ENCODE data around the gene LDLRAD4. TPM values are rescaled to one million over a fixed set of nuclear protein-coding genes. Genes with fewer than 3 reads are reported as not detected.

LDLRAD4 gene
- total and polyA plus RNA-seq, 5 donors from 2014 or later = 42.4 to 207 (median 49.8) TPM

DNA sequence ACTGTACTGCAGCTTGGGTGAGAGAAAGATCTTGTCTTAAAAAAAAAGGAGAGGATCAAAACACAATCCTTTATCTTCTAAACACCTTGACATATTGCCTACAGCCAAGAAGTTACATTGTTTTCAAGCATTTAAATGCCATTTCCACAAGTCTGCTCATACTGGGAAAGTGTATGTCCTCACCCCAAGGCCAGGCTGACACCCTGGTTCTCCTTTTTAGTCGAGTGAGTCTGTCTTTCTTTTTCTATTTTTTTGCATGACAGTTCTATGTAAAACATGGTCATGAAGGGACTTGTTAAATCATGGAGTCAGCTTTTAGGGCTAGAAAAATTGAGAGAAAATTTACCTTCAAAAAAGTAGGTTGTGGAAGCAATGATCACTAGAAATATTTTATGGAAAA lies 274.5 kb downstream of the LDLRAD4 start:
- H3K4me3 ChIP-seq (ENCODE audit: low read depth, low read length) = no peak overlapping the region
- H3K4me1 ChIP-seq (ENCODE audit: control insufficient read depth, insufficient read depth, low read length, poor library complexity, severe bottlenecking) = peaks cover 15% of the 10 kb centered on the region
- ATAC-seq (ENCODE audit: low read depth in 2 of 2) (no peak), DNase-seq (no peak)
- Mint-ChIP-seq H3K36me3 (peaks cover 21% of the 10 kb centered on the region), H3K9me3 (no peaks in the 10 kb centered on the region), H3K27ac (peak overlapping the region; percentile 56 to 67 (median 64)), H3K4me1 (peaks cover 10 to 29% (median 22%) of the 10 kb centered on the region in 4 donors), H3K4me3 (no peak overlapping the region), H3K27me3 (no peaks in the 10 kb centered on the region)
- H3K27ac ChIP-seq (ENCODE audit: insufficient read depth, low read length, poor library complexity, severe bottlenecking) = no peak overlapping the region
- peaks cover 57% of the 10 kb centered on the region for H3K36me3 ChIP-seq (ENCODE audit: control insufficient read depth, insufficient read depth, low read length)
- no peaks in the 10 kb centered on the region for H3K27me3 ChIP-seq (ENCODE audit: control insufficient read depth, insufficient read depth, low read length)
- H3K9me3 ChIP-seq (ENCODE audit: control insufficient read depth in 2 of 2, low read length in 2 of 2) = no peaks in the 10 kb centered on the region

GRCh38 chr18:13493725-13494124 lies 275.2 kb downstream of the LDLRAD4 start:
- Histone ChIP-seq H3K36me3 (ENCODE audit: control insufficient read depth, insufficient read depth, low read length) (peaks cover 59% of the 10 kb centered on the region), H3K27me3 (ENCODE audit: control insufficient read depth, insufficient read depth, low read length) (no peaks in the 10 kb centered on the region), H3K4me1 (ENCODE audit: control insufficient read depth, insufficient read depth, low read length, poor library complexity, severe bottlenecking) (peaks cover 15% of the 10 kb centered on the region), H3K4me3 (ENCODE audit: low read depth, low read length) (no peak overlapping the region), H3K27ac (ENCODE audit: insufficient read depth, low read length, poor library complexity, severe bottlenecking) (no peak overlapping the region), H3K9me3 (ENCODE audit: control insufficient read depth in 2 of 2, low read length in 2 of 2) (no peaks in the 10 kb centered on the region)
- Mint-ChIP-seq H3K4me1 (peaks cover 10 to 29% (median 21%) of the 10 kb centered on the region in 4 donors), H3K27me3 (no peaks in the 10 kb centered on the region), H3K36me3 (peaks cover 24% of the 10 kb centered on the region), H3K9me3 (no peaks in the 10 kb centered on the region), H3K4me3 (no peak overlapping the region), H3K27ac (peak overlapping the region in 2 of 3 donors; percentile 29 to 64)
- ATAC-seq (ENCODE audit: low read depth in 2 of 2) (no peak), DNase-seq (no peak)

- peaks cover 0 to 5% (median 0%) of the 10 kb centered on the region in 7 donors for H3K9me3 Mint-ChIP-seq
- peaks cover 34% of the 10 kb centered on the region for H3K36me3 Mint-ChIP-seq
- H3K27me3 ChIP-seq (ENCODE audit: control insufficient read depth, insufficient read depth, low read length) = no peaks in the 10 kb centered on the region
- H3K4me3 ChIP-seq (ENCODE audit: low read depth, low read length) = no peak overlapping the region
- peak overlapping the region in 2 of 3 donors; percentile 5 to 68 for H3K27ac Mint-ChIP-seq
- H3K36me3 ChIP-seq (ENCODE audit: control insufficient read depth, insufficient read depth, low read length) = peaks cover 67% of the 10 kb centered on the region
- H3K4me3 Mint-ChIP-seq = no peak overlapping the region
- peak overlapping the region; percentile 7 for H3K27ac ChIP-seq (ENCODE audit: insufficient read depth, low read length, poor library complexity, severe bottlenecking)
- H3K4me1 ChIP-seq (ENCODE audit: control insufficient read depth, insufficient read depth, low read length, poor library complexity, severe bottlenecking) = peaks cover 15% of the 10 kb centered on the region
- ATAC-seq (ENCODE audit: low read depth in 2 of 2) (no peak), DNase-seq (no peak)
- H3K9me3 ChIP-seq (ENCODE audit: control insufficient read depth in 2 of 2, low read length in 2 of 2) = no peaks in the 10 kb centered on the region
- H3K4me1 Mint-ChIP-seq = peaks cover 14 to 29% (median 23%) of the 10 kb centered on the region in 4 donors
- no peaks in the 10 kb centered on the region for H3K27me3 Mint-ChIP-seq
These were observed 276.4 kb downstream of the LDLRAD4 start for GRCh38 chr18:13494871-13495445.

DNA sequence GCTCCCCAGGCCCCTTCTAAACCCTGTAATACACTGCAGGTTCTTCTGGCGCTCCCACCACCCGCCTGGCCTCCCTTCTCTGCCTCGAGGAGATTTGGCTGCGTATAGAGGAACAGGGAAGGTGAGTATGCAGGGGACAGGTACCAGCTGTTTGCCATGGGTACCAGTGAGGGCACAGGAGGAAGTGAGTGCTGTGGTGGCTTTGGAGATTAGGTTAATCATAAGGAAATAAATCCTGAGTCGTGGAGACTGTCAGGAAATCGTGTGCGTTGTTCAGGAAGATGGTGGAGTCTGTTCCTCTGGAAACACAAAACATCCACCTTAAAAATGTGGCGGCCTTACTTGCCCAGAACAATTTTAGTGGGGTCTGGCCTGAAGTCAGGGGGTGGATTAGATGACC lies 277.4 kb downstream of the LDLRAD4 start:
- no peaks in the 10 kb centered on the region for H3K27me3 Mint-ChIP-seq
- peak overlapping the region in 2 of 3 donors; percentile 78 to 85 for H3K27ac Mint-ChIP-seq
- Histone ChIP-seq H3K36me3 (ENCODE audit: control insufficient read depth, insufficient read depth, low read length) (peaks cover 73% of the 10 kb centered on the region), H3K9me3 (ENCODE audit: control insufficient read depth in 2 of 2, low read length in 2 of 2) (no peaks in the 10 kb centered on the region), H3K4me1 (ENCODE audit: control insufficient read depth, insufficient read depth, low read length, poor library complexity, severe bottlenecking) (peaks cover 19% of the 10 kb centered on the region), H3K4me3 (ENCODE audit: low read depth, low read length) (no peak overlapping the region), H3K27ac (ENCODE audit: insufficient read depth, low read length, poor library complexity, severe bottlenecking) (peak overlapping the region; percentile 18), H3K27me3 (ENCODE audit: control insufficient read depth, insufficient read depth, low read length) (no peaks in the 10 kb centered on the region)
- no peak for DNase-seq
- H3K36me3 Mint-ChIP-seq = peaks cover 34% of the 10 kb centered on the region
- H3K9me3 Mint-ChIP-seq = peaks cover 0 to 5% (median 0%) of the 10 kb centered on the region in 7 donors
- peaks cover 14 to 32% (median 26%) of the 10 kb centered on the region in 4 donors for H3K4me1 Mint-ChIP-seq
- H3K4me3 Mint-ChIP-seq = no peak overlapping the region
- no peak for ATAC-seq (ENCODE audit: low read depth in 2 of 2)

GRCh38 chr18:13496691-13497281 lies 278.2 kb downstream of the LDLRAD4 start:
- peaks cover 22 to 38% (median 33%) of the 10 kb centered on the region in 4 donors for H3K4me1 Mint-ChIP-seq
- no peak overlapping the region for H3K4me3 Mint-ChIP-seq
- ATAC-seq (ENCODE audit: low read depth in 2 of 2) (no peak), DNase-seq (no peak)
- Histone ChIP-seq H3K36me3 (ENCODE audit: control insufficient read depth, insufficient read depth, low read length) (peaks cover 66% of the 10 kb centered on the region), H3K4me3 (ENCODE audit: low read depth, low read length) (no peak overlapping the region), H3K27me3 (ENCODE audit: control insufficient read depth, insufficient read depth, low read length) (no peaks in the 10 kb centered on the region), H3K9me3 (ENCODE audit: control insufficient read depth in 2 of 2, low read length in 2 of 2) (no peaks in the 10 kb centered on the region), H3K27ac (ENCODE audit: insufficient read depth, low read length, poor library complexity, severe bottlenecking) (no peak overlapping the region), H3K4me1 (ENCODE audit: control insufficient read depth, insufficient read depth, low read length, poor library complexity, severe bottlenecking) (peaks cover 27% of the 10 kb centered on the region)
- H3K27me3 Mint-ChIP-seq = no peaks in the 10 kb centered on the region
- peaks cover 0 to 5% (median 0%) of the 10 kb centered on the region in 7 donors for H3K9me3 Mint-ChIP-seq
- peaks cover 34% of the 10 kb centered on the region for H3K36me3 Mint-ChIP-seq
- H3K27ac Mint-ChIP-seq = peak overlapping the region in 2 of 3 donors; percentile 71 to 78

- ATAC-seq (ENCODE audit: low read depth in 2 of 2) (no peak), DNase-seq (no peak)
- Mint-ChIP-seq H3K27ac (peak overlapping the region; percentile 20 to 83 (median 78)), H3K36me3 (peaks cover 37% of the 10 kb centered on the region), H3K27me3 (no peaks in the 10 kb centered on the region), H3K4me3 (peak overlapping the region in 1 of 4 donors; percentile 40), H3K9me3 (peaks cover 0 to 5% (median 0%) of the 10 kb centered on the region in 7 donors), H3K4me1 (peaks cover 33 to 55% (median 44%) of the 10 kb centered on the region in 4 donors)
- H3K27ac ChIP-seq (ENCODE audit: insufficient read depth, low read length, poor library complexity, severe bottlenecking) = no peak overlapping the region
- H3K9me3 ChIP-seq (ENCODE audit: control insufficient read depth in 2 of 2, low read length in 2 of 2) = no peaks in the 10 kb centered on the region
- H3K36me3 ChIP-seq (ENCODE audit: control insufficient read depth, insufficient read depth, low read length) = peaks cover 43% of the 10 kb centered on the region
- H3K4me1 ChIP-seq (ENCODE audit: control insufficient read depth, insufficient read depth, low read length, poor library complexity, severe bottlenecking) = peaks cover 42% of the 10 kb centered on the region
- H3K27me3 ChIP-seq (ENCODE audit: control insufficient read depth, insufficient read depth, low read length) = no peaks in the 10 kb centered on the region
- no peak overlapping the region for H3K4me3 ChIP-seq (ENCODE audit: low read depth, low read length)
These were observed 281.2 kb downstream of the LDLRAD4 start for GRCh38 chr18:13499803-13500202.

DNA sequence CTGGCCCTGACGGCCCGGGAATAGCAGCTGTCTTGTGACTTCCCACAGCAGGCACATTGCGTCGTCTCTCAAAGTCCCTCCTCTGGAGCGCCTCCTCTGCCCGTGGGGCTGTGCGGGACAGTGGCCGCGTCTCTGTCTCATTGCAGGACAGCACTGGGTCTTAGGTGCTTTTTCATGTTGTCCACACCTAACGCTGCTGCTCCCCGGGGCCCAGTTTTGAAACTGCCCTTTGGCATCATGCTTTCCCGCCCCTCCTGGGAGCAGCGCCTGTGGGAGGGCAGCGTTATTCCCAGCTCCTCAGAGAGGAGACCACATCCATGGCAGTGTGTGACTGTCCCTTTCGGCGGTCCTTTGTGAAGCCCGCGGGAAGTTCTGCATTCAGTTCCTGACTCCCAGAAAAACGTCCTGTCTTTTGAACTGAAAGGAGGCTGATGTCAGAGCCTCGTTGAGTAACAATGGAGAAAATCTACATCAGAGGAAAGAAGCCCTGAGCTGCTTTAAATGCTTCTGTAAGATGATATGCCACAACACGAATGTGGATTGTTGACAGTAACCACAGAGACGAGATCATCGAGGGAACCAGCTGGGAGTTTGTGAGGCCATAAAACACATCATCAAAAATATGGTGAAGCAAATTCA lies 281.8 kb downstream of the LDLRAD4 start:
- Histone ChIP-seq H3K4me3 (ENCODE audit: low read depth, low read length) (no peak overlapping the region), H3K9me3 (ENCODE audit: control insufficient read depth in 2 of 2, low read length in 2 of 2) (no peaks in the 10 kb centered on the region), H3K4me1 (ENCODE audit: control insufficient read depth, insufficient read depth, low read length, poor library complexity, severe bottlenecking) (peaks cover 39% of the 10 kb centered on the region), H3K27ac (ENCODE audit: insufficient read depth, low read length, poor library complexity, severe bottlenecking) (no peak overlapping the region), H3K27me3 (ENCODE audit: control insufficient read depth, insufficient read depth, low read length) (no peaks in the 10 kb centered on the region), H3K36me3 (ENCODE audit: control insufficient read depth, insufficient read depth, low read length) (peaks cover 41% of the 10 kb centered on the region)
- no peak overlapping the region for H3K4me3 Mint-ChIP-seq
- ATAC-seq (ENCODE audit: low read depth in 2 of 2) (no peak), DNase-seq (peak in 1 of 3 donors; percentile 37)
- no peaks in the 10 kb centered on the region for H3K27me3 Mint-ChIP-seq
- peaks cover 31 to 55% (median 42%) of the 10 kb centered on the region in 4 donors for H3K4me1 Mint-ChIP-seq
- H3K27ac Mint-ChIP-seq = peak overlapping the region; percentile 20 to 92 (median 83)
- peaks cover 0 to 5% (median 0%) of the 10 kb centered on the region in 7 donors for H3K9me3 Mint-ChIP-seq
- H3K36me3 Mint-ChIP-seq = peaks cover 37% of the 10 kb centered on the region
